Activated T-helper 9 cell treated with anti-CD3 and anti-CD28 coated beads, Interleukin-2, amount 50 U/mL, for 16 hours (primary cell): Measurements from ENCODE around the gene PPEF1.
"Not testable (repeated sequence)": the region's sequence is repeated elsewhere in the genome, so short reads cannot be mapped to it uniquely, and the experiment has no call there.

ENCODE experiments used
- DNase-seq: peaks from one replicate; pipeline ENCODE4 v3.0.0-alpha.2; 2020; ENCODE audit warnings: low read depth

Gene PPEF1

DNA sequence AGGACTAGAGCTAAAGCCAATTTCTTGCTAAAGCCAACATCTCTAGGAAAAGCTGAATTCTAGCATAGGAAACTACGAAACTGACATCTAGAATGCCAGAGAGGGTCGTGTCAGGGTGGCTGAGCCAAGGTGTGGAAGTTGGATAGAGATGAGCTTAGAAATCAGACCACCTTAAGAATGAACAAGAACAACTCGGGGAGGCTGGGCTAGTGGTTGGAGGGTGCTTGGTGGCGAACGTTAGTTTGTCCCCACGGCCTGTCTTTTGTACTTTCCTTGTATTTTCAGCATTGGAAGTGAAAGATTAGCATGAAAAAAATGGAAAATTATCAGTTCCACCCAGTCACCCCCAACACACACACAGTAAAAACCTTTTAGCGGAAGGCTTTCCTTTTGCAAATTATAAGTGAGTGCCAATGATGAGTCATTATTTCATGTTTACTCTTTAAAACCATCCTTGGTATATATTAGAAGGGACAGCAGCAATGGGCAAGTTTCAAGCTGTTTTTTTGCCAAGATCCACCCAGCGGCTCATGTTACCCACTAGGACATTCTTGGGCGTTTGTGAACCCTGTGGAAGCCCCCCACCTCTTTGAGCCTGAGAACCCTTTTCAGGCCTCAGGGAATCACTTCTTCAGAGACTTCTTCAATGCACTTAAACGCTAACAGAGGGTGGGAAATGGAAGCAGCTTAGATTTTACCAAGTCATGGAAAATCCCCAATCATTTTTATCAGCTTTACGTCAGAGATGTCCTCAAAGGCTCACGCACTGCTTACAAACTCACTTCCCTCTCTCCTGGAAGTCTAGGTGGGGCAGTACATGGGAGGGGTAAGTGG is 4.9 kb upstream of the PPEF1 start:
- DNase-seq, result no peak

DNA sequence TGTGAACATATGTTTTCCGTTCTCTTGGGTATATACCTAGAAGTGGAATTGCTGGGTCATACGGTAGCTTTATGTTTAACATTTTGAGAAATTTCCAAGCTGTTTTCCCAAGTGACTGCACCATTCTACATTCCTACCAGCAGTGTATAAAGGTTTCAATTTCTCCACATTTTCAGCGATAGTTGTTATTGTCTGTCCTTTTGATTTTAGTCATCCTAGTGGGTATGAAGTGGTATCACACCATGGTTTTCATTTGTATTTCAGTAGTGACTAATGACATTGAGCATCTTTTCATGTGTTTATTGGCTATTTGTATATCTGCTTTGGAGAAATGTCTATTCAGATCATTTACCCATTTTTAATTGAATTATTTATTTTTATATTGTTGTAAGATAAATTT is 2.4 kb downstream of the PPEF1 start:
- DNase-seq, result no peak

DNA sequence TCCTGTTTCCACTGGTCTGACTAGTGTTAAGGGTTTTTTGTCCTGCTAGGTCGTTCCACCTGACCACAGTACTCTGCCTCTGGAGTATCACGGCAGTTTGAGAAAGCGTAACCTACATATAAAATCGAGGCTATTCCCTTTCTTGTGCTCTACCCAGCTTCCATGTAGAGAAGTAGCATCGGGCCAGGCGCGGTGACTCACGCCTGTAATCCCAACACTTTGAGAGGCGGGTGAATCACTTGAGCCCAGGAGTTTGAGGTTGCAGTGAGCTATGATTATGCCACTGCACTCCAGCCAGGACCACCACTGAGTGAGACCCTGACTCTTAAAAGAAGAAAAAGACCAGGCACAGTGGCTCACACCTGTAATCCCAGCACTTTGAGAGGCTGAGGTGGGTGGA is 7.5 kb downstream of the PPEF1 start:
- no peak for DNase-seq

DNA sequence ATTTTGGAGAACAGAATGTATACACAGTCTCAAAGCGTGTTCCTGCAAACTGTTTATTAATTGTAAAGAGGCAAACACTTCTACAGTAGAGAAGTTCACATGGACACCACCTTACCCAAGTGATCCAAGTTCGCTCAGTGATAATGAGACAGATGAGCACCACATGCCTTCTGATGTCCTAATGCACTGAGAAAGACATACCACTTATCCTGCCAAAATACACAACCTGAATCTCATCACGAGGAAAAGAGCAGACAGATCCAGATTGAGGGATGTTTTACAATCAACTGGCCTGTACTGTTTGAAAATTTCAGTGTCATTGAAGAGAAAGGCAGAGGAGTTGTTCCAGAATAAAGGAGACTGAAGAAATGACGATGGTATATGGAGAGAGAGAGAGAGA is 12.4 kb downstream of the PPEF1 start:
- no peak for DNase-seq

DNA sequence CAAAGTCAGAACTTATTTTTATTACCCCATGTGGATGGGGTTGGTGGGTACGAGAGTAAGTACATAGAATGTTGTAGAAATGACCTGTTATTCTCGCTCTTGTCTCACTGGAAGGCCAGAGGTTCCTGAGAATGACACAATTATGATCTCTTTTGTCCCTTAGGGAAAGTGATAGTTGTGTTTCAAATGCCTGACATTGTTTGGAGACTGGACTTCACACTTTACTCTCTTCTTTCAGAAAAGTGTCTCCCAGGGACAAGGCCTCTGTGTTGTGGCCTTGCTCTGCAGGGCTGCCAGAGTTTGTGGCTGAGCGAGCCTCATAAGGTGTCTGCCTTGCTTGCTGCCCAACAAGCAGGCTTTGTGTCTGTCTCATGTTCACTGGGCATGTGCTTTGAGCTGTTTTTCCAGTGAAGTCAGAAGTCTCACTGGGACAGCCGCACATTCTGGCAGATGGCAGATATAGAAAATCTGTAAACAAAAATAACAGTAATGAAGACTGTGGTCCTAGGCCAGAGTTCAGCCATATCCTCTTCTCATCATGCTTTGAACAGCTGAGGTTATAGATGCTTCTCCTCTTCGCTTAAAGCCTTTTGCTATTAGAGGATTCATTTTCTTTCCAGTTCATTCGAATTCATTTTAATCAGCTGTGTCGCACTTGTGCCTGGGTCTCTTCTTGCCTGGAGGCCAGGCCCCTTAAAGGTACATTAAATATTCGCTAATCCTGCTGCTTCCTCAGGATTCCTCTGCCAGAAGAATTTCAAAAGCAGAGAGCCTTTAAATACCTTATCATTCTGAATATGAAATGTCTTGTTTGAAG is 14.4 kb downstream of the PPEF1 start:
- DNase-seq, result no peak

DNA sequence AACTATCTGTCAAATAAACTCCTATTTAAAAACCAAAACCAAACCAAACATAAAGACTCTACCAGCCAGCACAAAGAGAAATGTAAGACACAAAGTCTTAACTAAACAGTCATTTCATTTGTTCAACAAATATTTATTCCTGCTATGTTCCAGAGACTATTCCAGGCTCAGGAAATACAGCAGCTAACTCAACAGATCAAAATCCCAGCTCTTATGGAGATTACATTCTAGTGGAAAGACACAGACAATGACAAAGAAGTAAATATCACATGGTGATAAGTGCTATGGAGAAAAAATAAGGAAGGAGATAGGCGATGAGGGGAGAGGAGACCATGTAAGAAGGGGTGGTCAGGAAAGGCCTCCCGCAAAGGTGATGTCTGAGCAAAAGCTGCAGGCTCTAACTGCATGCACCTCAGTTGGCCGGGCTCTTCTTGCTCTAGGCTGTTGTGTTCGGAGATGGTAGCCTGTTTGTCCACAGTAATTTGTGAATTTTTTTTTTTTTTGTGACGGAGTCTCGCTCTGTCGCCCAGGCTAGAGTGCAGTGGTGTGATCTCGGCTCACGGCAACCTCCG is 15.1 kb downstream of the PPEF1 start:
- no peak for DNase-seq

DNA sequence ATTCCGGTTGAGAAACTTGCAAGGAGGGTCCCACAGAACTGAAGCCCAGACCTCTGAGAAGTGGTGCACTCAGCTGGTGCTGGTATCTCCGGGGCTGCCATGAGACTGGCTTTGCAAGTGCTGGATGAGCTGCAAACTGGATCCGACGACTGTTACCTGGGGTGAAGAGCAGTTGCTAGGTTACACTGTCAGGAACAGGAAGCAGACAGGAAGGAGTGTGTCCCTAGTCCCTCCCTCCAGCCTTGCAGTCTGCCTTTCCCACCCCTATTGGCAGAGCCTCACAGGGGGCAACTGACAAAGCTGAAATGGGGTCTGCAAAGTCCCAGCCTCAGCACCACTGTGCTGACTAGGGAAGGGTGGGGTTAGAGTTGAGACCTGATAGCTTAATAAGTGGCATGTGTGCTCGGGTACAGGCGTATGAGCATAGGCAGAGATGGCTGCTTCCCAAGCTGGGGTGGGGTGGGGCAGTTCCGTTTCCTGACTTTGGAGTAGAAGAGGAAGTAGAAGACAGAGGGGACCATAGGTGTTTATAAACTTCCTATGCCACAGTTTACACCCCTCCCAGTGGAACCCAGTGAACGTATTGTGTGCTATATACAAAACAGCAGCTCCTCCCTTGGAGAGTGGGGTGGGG is 18.0 kb downstream of the PPEF1 start:
- no peak for DNase-seq

DNA sequence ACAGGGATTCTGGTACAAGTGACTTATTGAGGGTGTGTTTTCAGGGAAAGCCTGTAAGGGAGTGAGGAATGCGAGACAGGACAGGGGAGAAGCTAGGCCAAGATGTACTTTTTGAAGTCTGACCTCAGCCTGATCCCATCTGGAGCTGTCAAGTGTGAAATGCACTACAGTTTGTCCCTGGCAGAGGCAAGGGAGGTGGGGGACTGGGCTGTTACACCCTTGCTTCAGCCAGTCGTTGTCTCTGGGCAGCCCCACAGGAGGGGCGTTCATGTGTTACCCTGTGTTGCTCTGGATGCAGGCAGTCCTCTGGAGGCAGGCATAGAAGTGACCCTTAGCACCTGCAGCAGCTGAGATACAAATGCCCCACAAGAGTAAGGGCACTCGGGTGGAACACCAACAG is 25.8 kb downstream of the PPEF1 start:
- no peak for DNase-seq

DNA sequence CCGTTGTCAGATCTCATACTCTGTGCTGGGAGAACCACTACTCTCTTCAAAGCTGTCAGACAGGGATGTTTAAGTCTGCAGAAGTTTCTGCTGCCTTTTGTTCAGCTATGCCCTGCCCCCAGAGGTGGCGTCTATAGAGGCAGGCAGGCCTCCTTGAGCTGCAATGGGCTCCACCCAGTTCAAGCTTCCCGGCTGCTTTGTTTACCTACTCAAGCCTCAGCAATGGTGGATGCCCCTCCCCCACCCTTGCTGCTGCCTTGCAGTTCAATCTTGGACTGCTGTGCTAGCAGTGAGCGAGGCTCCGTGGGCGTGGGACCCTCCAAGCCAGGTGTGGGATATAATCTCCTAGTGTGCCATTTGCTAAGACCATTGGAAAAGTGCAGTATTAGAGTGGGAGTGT is 32.2 kb downstream of the PPEF1 start:
- not testable (repeated sequence) for DNase-seq

DNA sequence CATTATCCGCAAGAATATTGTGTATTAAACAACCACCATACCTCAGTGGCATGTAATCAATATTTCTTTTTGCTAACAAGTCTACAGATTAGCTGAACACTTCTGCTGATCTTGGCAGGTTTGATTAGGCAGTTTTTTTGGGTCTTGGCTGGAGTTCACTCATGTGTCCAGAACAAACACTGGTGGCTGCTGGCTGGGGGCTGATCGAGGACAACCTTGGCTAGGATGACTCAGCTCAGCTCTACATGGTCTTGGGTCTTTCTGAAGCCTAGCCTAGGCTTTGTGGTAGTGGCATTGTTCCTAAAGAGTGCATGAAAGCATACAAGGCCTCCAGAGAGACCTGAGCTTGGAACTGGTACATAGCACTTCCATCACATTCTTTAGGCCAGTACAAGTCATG is 41.1 kb downstream of the PPEF1 start:
- no peak for DNase-seq

DNA sequence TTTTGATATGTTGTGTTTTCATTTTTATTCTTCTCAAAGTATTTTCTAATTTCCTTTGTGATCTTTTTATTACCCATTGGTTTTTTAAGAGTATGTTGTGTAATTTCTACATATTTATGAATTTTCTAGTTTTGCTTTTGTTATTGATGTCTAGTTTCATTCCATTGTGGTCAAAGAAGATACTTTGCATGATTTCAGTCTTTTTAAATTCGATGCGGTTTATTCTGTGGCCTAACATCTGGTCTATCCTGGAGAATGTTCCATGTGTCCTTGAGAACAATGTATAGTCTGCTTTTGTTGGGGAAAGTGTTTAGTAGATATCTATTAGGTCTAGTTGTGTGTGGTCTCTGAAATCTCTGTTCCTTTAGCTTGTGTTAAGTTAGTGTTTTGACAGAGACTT is 46.2 kb downstream of the PPEF1 start:
- DNase-seq, result no peak

DNA sequence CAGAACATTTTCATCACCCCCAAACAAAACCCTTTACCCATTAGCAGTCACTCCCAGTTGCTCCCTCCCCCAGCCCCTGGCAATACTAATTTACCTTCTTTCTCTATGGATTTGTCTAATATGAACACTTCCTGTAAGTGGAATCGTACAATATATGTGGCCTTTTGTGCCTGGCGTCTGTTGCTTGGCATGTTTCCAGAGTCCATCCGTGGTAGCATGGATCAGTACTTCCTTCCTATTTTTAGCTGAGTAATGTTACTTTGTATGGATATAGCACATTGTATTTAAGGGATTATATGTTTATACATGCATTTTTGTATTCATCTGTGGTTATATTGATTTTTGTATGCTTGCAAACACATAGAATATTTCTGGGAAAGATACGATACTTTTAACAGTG is 48.2 kb downstream of the PPEF1 start:
- DNase-seq, result no peak

DNA sequence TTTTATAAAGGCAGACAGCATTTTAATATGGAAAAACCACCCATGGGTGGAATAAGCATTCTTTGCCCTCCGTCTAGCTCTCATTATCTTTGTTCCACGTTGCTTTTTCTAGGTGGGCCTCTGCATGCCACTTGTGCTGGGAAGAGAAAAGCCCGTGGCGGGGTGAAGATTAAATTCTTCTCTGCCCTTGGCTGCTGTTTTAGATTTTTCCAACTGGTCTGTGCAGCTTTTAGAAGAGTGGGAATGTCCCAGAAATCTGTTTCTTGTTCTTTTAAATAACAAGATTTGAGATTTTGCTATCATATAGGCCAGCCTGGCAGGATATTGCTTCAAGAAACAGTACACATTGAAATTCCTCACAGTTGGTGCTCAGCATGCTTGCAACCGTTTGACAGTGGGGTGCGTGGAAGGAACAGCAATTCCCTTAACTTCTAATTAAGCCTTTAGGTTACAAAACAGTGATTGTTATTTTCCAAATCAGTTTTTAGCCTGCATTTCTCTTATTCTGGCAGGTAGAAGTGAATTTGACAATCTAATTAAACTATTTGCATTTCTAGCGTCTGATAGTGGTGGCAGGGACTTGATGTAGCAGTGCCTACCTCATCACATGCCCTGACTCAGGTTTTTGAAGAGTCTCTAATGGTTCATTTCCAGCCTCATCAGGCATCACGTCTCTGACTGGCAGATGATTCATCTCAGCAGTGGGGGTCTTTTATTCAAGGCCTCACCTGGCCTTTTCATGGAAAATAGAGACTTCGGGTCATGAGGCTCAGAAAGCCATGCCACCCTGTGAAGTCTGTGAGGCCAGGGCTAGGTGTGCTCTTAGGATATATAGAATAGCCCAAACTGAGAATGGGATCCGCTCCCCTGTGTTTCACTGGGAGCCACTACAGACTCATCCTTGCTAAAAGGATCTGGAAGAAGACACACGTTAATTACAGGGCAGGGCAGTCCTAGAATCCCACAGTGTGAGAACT is 50.8 kb downstream of the PPEF1 start:
- no peak for DNase-seq

DNA sequence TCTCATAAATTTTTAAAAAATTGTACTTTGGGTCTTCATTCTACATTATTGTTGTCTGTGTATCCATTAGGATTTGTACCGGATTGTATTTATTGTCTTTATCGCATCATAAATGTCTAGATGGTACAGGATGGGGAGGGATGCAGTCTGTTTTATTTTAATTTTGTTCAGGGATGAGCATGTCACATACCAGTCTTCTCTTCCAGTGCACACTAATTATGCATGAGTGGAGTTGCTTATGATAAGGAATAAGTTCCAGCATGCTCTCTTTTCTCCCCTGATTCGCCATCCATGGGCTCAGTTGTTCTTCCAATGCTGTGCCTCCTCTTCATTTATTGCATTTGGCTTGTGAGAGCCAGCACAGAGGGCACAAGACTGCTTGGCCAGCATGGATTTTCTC is 54.3 kb downstream of the PPEF1 start:
- no peak for DNase-seq

DNA sequence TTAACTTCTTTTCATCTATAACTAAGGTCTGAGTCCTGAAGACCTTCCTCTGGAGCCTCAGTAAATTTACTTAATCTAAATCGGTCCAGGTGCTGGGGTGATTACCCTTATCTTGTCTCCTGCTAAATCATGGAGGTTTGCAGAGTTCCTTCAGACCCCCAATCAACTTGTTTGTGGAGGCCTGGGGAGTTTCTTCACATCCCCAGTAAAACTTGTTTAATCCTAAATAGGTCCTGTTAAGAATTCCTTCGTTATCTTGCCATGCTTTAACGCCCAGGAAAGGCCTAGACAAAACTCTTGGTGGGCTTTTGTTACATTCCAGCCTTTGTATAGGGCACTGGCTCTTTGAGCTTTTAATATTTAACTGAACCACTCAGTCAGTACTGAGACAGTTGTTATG is 55.7 kb downstream of the PPEF1 start:
- not testable (repeated sequence) for DNase-seq

DNA sequence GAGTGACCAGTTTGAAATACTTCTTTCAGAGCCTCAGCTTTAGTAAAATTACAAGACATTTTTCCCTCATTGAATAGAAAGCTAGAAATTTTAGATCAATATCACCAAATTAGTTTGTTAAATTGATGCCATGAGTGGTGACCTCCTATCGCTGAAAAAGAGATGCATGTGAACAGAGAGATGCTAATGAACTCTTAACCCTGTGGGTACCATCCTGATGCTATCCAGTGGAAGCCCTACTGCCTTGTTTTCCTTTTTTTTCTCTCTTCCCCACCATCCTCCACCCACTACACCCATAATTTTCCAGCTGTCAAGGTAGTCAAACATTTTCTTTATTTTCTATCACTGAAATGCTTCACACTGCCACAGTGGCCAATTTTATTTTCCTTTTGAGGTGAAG is 61.9 kb downstream of the PPEF1 start:
- no peak for DNase-seq

DNA sequence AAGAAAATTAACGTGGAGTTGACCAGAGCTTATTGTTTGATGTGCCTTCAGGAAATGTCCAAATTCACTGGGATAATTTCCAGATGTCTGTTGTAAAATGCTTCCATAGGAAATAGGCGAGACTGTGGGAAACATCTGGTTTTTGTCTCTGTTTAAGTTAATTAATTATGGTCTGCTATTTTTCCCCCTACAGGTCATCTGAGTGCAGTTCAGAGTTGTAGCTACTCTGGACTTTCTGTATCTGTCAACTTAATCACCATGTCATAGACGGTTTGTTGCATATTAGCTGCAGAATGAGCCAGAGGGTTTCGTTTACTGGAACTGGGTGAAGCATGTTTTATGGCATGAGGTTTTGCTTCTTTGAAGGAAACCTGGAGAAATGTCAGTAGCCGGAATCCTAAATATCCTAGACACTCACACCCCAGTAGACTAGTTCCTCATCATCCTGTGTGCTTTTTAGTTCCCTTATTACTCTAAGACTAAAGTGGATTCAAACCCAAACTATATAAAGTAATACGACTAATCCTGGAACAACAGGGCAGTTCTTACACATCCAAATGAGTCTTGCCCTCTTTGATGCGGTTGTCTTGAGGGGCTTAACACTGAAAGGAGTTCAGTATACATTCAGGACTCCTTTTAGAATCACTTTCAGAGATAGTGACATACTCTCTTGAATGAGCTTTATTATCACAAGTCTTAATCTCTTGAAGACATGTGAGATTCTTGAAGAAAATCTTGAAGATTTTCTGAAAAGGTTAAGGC is 62.5 kb downstream of the PPEF1 start:
- no peak for DNase-seq

DNA sequence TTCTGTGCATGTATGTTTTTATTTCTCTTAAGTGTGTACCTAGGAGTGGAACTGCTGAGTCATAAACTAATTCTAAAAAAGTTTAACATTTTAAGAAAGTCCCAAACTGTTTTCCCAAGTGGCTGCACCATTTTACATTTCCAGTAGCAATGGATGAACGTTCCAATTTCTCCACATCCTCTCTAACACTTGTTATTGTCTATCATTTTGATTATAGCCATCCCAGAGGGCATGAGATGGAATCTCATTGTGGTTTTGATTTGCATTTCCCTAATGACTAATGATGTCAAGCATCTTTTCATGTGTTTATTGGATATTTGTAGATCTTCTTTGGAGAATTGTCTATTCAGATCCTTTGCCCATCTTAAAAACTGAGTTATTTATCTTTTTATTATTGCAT is 82.5 kb downstream of the PPEF1 start:
- DNase-seq, result no peak

DNA sequence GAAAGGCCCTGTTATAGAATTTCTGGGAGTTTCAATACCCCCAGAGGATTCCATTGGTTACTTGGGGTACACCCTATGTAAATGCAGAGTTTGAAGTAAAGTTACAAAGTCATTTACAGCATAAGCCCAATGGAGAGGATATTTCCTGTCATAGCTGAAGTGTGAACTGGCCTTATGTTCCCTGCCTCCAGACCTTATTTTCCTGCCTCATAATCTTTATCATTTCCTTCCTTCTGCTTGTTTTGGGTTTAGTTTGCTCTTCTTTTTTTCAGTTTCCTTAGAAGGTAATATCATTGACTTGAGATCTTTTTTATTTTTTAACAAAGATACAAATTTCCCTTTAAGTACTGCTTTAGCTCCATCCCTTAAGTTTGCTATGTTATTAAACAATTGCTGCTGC is 85.4 kb downstream of the PPEF1 start:
- no peak for DNase-seq

DNA sequence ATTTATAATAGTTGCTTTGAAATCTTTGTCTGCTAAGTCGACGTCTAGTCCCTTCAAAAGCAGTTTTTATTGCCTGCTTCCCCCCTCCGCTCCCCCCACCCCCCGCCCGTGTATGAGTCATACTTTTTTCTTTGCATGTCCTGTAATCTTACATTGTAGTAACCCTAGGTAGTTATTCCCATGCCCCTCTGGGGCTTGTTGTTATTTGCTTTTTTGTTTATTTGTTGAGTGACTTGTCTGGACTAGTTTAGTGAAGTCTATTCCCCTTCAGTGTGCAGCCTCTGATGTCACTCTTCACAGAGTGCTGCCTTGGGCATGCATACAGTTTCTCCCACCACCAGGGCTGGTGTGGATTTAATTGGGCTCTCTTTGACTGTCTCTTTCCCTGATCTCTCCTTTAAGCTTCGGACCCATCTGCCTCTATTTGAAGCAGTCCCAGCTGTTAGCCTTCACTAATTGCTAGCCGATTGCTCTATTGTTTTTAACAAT is 86.2 kb downstream of the PPEF1 start:
- DNase-seq, result no peak

DNA sequence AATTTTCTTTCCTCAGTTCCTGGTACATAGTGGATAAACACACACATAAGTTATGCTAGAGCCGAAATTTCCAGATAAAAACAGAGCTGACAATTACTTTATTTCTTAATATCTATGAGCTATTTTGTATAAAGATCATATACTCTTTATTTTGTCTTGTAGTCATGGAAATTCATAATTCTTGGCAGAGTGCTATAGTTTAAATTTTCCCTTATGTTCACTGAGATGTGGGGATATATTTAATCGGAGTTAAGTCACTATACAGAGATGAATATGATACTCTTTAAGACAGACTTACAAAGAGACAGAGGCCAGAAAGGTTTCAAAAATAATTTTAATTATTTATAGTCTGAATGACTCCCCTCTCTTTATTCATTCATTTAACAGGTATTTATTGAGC is 89.7 kb downstream of the PPEF1 start:
- DNase-seq, result no peak
